Measurements from ENCODE around the gene CAV3. TPM values are rescaled to one million over a fixed set of nuclear protein-coding genes. Genes with fewer than 3 reads are reported as not detected.

Gene CAV3
- polyA plus RNA-seq, 1 donor from 2014 or later = not detected

GRCh38 chr3:8784676-8785435 is 51.3 kb downstream of the CAV3 start:
- H3K9me3 Mint-ChIP-seq = peaks cover 4 to 8% (median 6%) of the 10 kb centered on the region in 3 donors
- no peaks in the 10 kb centered on the region for H3K36me3 Mint-ChIP-seq
- H3K27me3 Mint-ChIP-seq = no peaks in the 10 kb centered on the region
- H3K4me1 Mint-ChIP-seq = no peaks in the 10 kb centered on the region
- H3K27ac Mint-ChIP-seq = no peak overlapping the region
- H3K4me3 Mint-ChIP-seq = no peak overlapping the region

GRCh38 chr3:8790529-8790928 is 56.9 kb downstream of the CAV3 start:
- H3K36me3 Mint-ChIP-seq = peaks cover 1% of the 10 kb centered on the region
- H3K4me1 Mint-ChIP-seq = no peaks in the 10 kb centered on the region
- no peaks in the 10 kb centered on the region for H3K27me3 Mint-ChIP-seq
- no peak overlapping the region for H3K4me3 Mint-ChIP-seq
- H3K9me3 Mint-ChIP-seq = peaks cover 5 to 9% (median 8%) of the 10 kb centered on the region in 3 donors
- no peak overlapping the region for H3K27ac Mint-ChIP-seq

GRCh38 chr3:8793242-8793641 is 59.6 kb downstream of the CAV3 start:
- no peak overlapping the region for H3K4me3 Mint-ChIP-seq
- H3K27me3 Mint-ChIP-seq = no peaks in the 10 kb centered on the region
- H3K4me1 Mint-ChIP-seq = no peaks in the 10 kb centered on the region
- H3K36me3 Mint-ChIP-seq = peaks cover 2% of the 10 kb centered on the region
- H3K9me3 Mint-ChIP-seq = peaks cover 5 to 9% (median 8%) of the 10 kb centered on the region in 3 donors
- H3K27ac Mint-ChIP-seq = no peak overlapping the region

GRCh38 chr3:8794247-8794646 is 60.6 kb downstream of the CAV3 start:
- H3K27ac Mint-ChIP-seq = no peak overlapping the region
- peaks cover 2% of the 10 kb centered on the region for H3K36me3 Mint-ChIP-seq
- H3K4me1 Mint-ChIP-seq = no peaks in the 10 kb centered on the region
- H3K27me3 Mint-ChIP-seq = no peaks in the 10 kb centered on the region
- peaks cover 5 to 6% (median 5%) of the 10 kb centered on the region in 3 donors for H3K9me3 Mint-ChIP-seq
- H3K4me3 Mint-ChIP-seq = no peak overlapping the region

Other genes with a start within 250 kb of the CAV3 start
- 4.8 TPM for gene LMCD1, start 232.0 kb upstream of the CAV3 start, polyA plus RNA-seq
- not detected for gene SSUH2, start 89.0 kb upstream of the CAV3 start, polyA plus RNA-seq
- gene OXTR, start 35.8 kb downstream of the CAV3 start, polyA plus RNA-seq = 0.14 TPM
- gene RAD18, start 229.7 kb downstream of the CAV3 start, polyA plus RNA-seq = 15.6 TPM